Endothelial cell of umbilical vein (primary cell): ENCODE data around the gene FAM131B. TPM values are rescaled to one million over a fixed set of nuclear protein-coding genes. Genes with fewer than 3 reads are reported as not detected.

Source experiments
- BruUV-seq: library from RNA; stranded (reverse); fragments of 400-500 nt; replicated peaks from 2 replicates; lab custom pipeline; 2021; lab: Mats Ljungman, UMichigan
- CTCF ChIA-PET: fragments of 300-600, 350-600 bp; sonication (Branson Sonifier 250); formaldehyde crosslinking; loops from one replicate; lab custom pipeline; 2021; ENCODE audit warnings: antibody characterized with exemption, inconsistent platforms; lab: Charles Lee
- POLR2A ChIA-PET: fragments of 300-600, 350-600 bp; sonication (Branson Sonifier 250); formaldehyde crosslinking; loops from one replicate; lab custom pipeline; 2021; ENCODE audit warnings: antibody characterized with exemption, inconsistent platforms; lab: Charles Lee
- DNase-seq: peaks from one replicate; pipeline ENCODE4 v3.0.0-alpha.2; 2011; ENCODE audit warnings: low read depth, low spot score
- FAIRE-seq: peaks from 2 replicates; lab custom pipeline; 2011; peaks lifted over from hg19 to GRCh38; lab: Jason Lieb, UNC
- H2AFZ ChIP-seq: 2 replicates; pipeline ENCODE4 v1.6.0; 2012; ENCODE audit warnings: low read depth, low read length, control low read depth, inconsistent platforms
- H3K27ac ChIP-seq: 2 replicates; pipeline ENCODE4 v1.5.1; 2011; ENCODE audit warnings: low read depth, mild to moderate bottlenecking, control low read depth, low read length, moderate library complexity; ENCODE audit not compliant: insufficient read depth
- H3K27me3 ChIP-seq, 2 experiments: 2 replicates each; pipeline versions ENCODE4 v1.6.0 to v1.6.1; 2011; ENCODE audit warnings: low read length in 2 of 2, mixed read lengths in 1 of 2; ENCODE audit not compliant: control insufficient read depth in 2 of 2, insufficient read depth in 2 of 2
- H3K36me3 ChIP-seq, 2 experiments: 2 replicates in 1 of 2; 3 replicates in 1 of 2; pipeline ENCODE4 v1.5.1; 2011; ENCODE audit warnings: low read length in 2 of 2, mild to moderate bottlenecking in 1 of 2, moderate library complexity in 1 of 2; ENCODE audit not compliant: control insufficient read depth in 2 of 2, insufficient read depth in 2 of 2; ENCODE audit errors: extremely low read depth in 1 of 2
- H3K4me1 ChIP-seq: 3 replicates; pipeline ENCODE4 v1.5.1; 2011; ENCODE audit warnings: mild to moderate bottlenecking, low read length; ENCODE audit not compliant: control insufficient read depth, insufficient read depth; ENCODE audit errors: extremely low read depth
- H3K4me2 ChIP-seq: 2 replicates; pipeline ENCODE4 v1.6.1; 2011; ENCODE audit warnings: low read length, control low read depth, mixed read lengths; ENCODE audit not compliant: insufficient read depth
- H3K4me3 ChIP-seq, 3 experiments: fragments of 200-600 bp in 1 of 3; sonication (generic), shearing (Covaris generic) in 1 of 3; replicated peaks in 1 of 3; 2 replicates each; pipeline ENCODE4 v1.5.1; 2011 to 2016; ENCODE audit warnings: control low read depth in 3 of 3, low read length in 3 of 3, mild to moderate bottlenecking in 2 of 3, inconsistent platforms in 1 of 3, low read depth in 1 of 3, moderate library complexity in 1 of 3; ENCODE audit not compliant: insufficient read depth in 1 of 3
- H3K79me2 ChIP-seq: 2 replicates; pipeline ENCODE4 v1.6.0; 2012; ENCODE audit warnings: low read length, inconsistent platforms; ENCODE audit not compliant: control insufficient read depth, insufficient read depth
- H3K9ac ChIP-seq: replicated peaks from 2 replicates; pipeline ENCODE3; 2011; ENCODE audit warnings: low read length, control low read depth; ENCODE audit not compliant: insufficient read depth; ENCODE audit errors: extremely low read depth
- H3K9me1 ChIP-seq: replicated peaks from 3 replicates; pipeline ENCODE4 v1.6.0; 2011; ENCODE audit warnings: mild to moderate bottlenecking, low read length; ENCODE audit not compliant: control insufficient read depth, insufficient read depth; ENCODE audit errors: extremely low read depth
- H3K9me3 ChIP-seq: replicated peaks from 2 replicates; pipeline ENCODE4 v1.5.1; 2012; ENCODE audit warnings: low read length, inconsistent platforms; ENCODE audit not compliant: control insufficient read depth, insufficient read depth
- H4K20me1 ChIP-seq: replicated peaks from 2 replicates; pipeline ENCODE3; 2011; ENCODE audit warnings: mild to moderate bottlenecking, low read length; ENCODE audit not compliant: control insufficient read depth, insufficient read depth; ENCODE audit errors: extremely low read depth
- FOS ChIP-seq: IDR thresholded peaks from 2 replicates; pipeline ENCODE4 v1.6.1; 2011; ENCODE audit warnings: mild to moderate bottlenecking, low read length, moderate library complexity, borderline replicate concordance; ENCODE audit not compliant: insufficient read depth
- JUN ChIP-seq: IDR thresholded peaks from 2 replicates; pipeline ENCODE4 v1.6.1; 2011; ENCODE audit warnings: borderline replicate concordance, low read depth; ENCODE audit not compliant: insufficient read length, insufficient read depth
- MAX ChIP-seq: IDR thresholded peaks from 2 replicates; pipeline ENCODE4 v1.6.1; 2011; ENCODE audit not compliant: insufficient read depth, insufficient read length
- MYC ChIP-seq: IDR thresholded peaks from one replicate; pipeline ENCODE4 v1.6.1; 2011; ENCODE audit warnings: mild to moderate bottlenecking, low read depth, low read length
- POLR2A ChIP-seq: IDR thresholded peaks from 2 replicates; pipeline ENCODE4 v1.6.1; 2012; ENCODE audit warnings: low read depth, mild to moderate bottlenecking, control low read depth, low read length
- POLR2AphosphoS5 ChIP-seq: IDR thresholded peaks from 2 replicates; pipeline ENCODE4 v1.6.1; 2012; ENCODE audit warnings: low read depth, mild to moderate bottlenecking, control low read depth, low read length, moderate library complexity; ENCODE audit not compliant: insufficient read depth
- dilution Hi-C: fragments of 300-500 bp; cut with MboI; formaldehyde crosslinking; loops from one replicate; pipeline ENCODE4 v1.15.0; 2019; ENCODE audit warnings: low sequenced_read_pairs; ENCODE audit not compliant: extremely low pct_ligation_motif_present
- intact Hi-C: fragments of 100-400 bp; cut with micrococcal nuclease; formaldehyde crosslinking; loops from one replicate; pipeline ENCODE4 v1.10.0; 2022
- polyA plus RNA-seq, 4 experiments: library from polyadenylated mRNA; depleted of rRNA in 3 of 4; stranded (reverse) in 3 of 4; unstranded in 1 of 4; fragments of >200 nt; gene quantifications; 2 replicates each; pipeline versions ENCODE4 v1.2.1 to v1.2.3, GENCODE V29; 2011 to 2012; ENCODE audit warnings: missing spikeins in 1 of 4
- total RNA-seq: library from RNA; stranded (reverse); gene quantifications from 2 replicates; pipeline ENCODE4 v1.2.3, GENCODE V29; 2021
- TF ChIP-seq, protein P1 (sequence below), 2 donors: IDR thresholded peaks; 1 replicate in 1 of 2; 2 replicates in 1 of 2; pipeline ENCODE4 v1.5.1; 2011; ENCODE audit warnings: low read length in 2 of 2, mild to moderate bottlenecking in 2 of 2, moderate library complexity in 2 of 2, control low read depth in 1 of 2, inconsistent platforms in 1 of 2, low read depth in 1 of 2; ENCODE audit not compliant: insufficient read depth in 1 of 2; ENCODE audit errors: extremely low read depth in 1 of 2

Gene FAM131B
- total and polyA plus RNA-seq, 2 donors (not counting 3 experiments of a cell fraction or from before 2014, with no cell fraction given) = 1.6 to 1.8 TPM

DNA sequence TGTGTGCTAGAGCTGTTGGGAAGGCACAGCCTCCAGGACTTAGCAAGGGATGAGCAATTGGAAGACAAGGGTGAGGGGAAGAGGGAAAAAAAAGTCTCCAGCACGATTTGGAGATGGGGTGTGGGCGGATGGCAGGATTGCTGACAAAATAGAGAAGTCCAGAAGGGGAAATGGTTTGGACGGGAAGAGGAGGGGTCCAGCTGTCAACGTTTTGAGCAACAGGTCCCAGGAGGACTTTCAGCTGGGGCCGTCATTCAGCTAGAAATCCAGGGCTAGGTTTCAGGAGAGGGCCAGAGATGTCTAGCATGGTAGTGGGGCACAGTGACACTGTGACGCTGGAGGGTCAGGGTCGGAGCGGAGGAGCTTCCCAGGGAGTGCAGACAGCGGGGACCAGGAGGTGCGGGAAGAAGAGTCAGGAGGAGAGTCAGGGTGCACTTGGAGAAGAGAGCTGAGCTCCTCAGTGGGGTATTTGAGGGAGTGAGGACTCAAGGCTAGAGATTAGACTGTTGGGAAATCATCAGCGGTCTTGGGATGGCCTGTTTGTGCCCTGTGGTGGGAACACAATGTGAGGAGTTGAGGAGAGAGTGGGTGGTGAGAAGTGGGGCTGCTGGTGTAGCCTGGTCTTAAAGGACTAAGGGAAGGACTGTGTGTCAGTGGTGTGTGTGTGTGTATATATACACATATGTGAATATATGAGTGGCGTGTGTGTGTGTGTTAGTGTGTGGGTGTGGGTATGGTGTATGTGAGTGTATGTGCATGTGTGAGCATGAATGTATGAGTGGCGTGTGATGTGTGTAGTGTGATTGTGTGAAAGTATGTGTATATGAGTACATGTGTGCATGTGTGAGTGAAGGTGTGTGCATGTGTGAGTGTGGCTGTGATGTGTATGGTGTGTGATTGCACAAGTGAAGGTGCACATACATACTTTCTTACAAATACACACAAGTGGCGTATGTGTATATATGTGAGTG lies 22.4 kb upstream of the FAM131B start:
- H3K4me2 ChIP-seq = peak overlapping the region; percentile 74
- intact Hi-C loops (loop anchor here (5.0 kb wide), 1 partner anchor 112 kb away; no protein-coding TSS in a partner anchor), dilution Hi-C loops (loop anchor here (25.0 kb wide), 1 partner anchor 127 kb away; no protein-coding TSS in a partner anchor)
- H3K27me3 ChIP-seq = no peaks in the 10 kb centered on the region
- DNase-seq (no peak), FAIRE-seq (peak; percentile 66)
- TF ChIP-seq MAX (no peak), FOS (no peak), POLR2A (peak; percentile 75), POLR2AphosphoS5 (peak; percentile 59), MYC (no peak), JUN (no peak)
- TF ChIP-seq, protein P1, sequence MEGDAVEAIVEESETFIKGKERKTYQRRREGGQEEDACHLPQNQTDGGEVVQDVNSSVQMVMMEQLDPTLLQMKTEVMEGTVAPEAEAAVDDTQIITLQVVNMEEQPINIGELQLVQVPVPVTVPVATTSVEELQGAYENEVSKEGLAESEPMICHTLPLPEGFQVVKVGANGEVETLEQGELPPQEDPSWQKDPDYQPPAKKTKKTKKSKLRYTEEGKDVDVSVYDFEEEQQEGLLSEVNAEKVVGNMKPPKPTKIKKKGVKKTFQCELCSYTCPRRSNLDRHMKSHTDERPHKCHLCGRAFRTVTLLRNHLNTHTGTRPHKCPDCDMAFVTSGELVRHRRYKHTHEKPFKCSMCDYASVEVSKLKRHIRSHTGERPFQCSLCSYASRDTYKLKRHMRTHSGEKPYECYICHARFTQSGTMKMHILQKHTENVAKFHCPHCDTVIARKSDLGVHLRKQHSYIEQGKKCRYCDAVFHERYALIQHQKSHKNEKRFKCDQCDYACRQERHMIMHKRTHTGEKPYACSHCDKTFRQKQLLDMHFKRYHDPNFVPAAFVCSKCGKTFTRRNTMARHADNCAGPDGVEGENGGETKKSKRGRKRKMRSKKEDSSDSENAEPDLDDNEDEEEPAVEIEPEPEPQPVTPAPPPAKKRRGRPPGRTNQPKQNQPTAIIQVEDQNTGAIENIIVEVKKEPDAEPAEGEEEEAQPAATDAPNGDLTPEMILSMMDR (IDR thresholded peaks at IDR 0.05; ENCODE audit: extremely low read depth in 1 of 2, insufficient read depth in 1 of 2, low read depth in 1 of 2, low read length in 2 of 2) = no peak
- ChIA-PET CTCF (interaction anchor here (0.6 to 2.2 kb wide), 7 partner anchors 8 to 144 kb away, joined by 3 to 11 read pairs (median 4); no protein-coding TSS in a partner anchor), POLR2A (interaction anchor here (0.9 to 1.7 kb wide), 7 partner anchors 8 to 145 kb away, joined by 3 to 10 read pairs (median 4); partner anchors contain the start of gene CASP2)
- no peaks in the 10 kb centered on the region for H4K20me1 ChIP-seq
- peaks cover 16 to 31% of the 10 kb centered on the region in 2 experiments for H3K36me3 ChIP-seq
- H3K27ac ChIP-seq = peak overlapping the region; percentile 11
- H3K4me3 ChIP-seq = peak overlapping the region in 1 of 3 experiments; percentile 76
- no peaks in the 10 kb centered on the region for H3K9me3 ChIP-seq
- H2AFZ ChIP-seq = no peak overlapping the region
- BruUV-seq = no TSS peak
- peak overlapping the region; percentile 43 for H3K9ac ChIP-seq
- peaks cover 88% of the 10 kb centered on the region for H3K79me2 ChIP-seq
- no peaks in the 10 kb centered on the region for H3K9me1 ChIP-seq
- H3K4me1 ChIP-seq = peaks cover 66% of the 10 kb centered on the region
